Stimulated activated CD8-positive, alpha-beta memory T cell treated with anti-CD3 and anti-CD28 coated beads, Interleukin-7, amount 100 ng/mL, for 24 hours (primary cell): Measurements from ENCODE around the gene FOXK1.

ENCODE experiments used
- DNase-seq: peaks from one replicate; pipeline ENCODE4 v3.0.0-alpha.2; 2020; ENCODE audit warnings: low read depth

FOXK1 gene

DNA sequence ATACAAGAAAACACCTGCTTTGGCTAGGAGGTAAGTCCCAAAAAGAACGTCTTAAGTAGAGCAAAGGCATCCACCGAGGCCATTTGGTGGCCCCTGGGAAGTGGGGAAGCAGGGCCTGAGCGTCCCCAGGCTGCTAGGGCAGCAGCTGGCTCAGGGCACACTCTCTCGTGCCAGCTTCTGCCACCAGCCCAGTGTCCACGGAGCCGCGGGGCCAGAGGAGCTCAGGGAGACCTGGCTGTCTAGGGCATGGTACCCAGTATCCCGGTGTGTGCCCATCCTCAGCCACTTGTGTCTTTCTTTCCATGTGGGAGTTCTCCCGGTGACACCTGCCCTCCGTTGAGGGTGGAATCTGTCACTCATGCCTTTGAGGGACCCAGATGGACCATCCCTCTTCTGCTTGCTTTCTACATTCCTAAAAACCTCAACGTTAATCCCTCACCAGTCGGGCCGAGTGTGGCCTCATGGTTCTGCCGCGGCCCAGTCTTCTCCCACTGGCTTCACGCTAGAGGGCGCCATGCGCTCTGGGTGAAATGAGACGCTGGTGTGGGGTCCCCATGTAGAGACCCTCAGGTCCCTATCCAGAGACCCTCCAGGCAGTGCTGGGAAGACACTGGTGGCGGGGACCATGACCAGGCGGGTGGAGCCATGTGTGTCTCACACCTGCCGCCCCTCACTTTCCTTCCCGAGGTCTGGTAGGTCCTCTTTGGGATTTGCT is 83.8 kb downstream of the FOXK1 start:
- DNase-seq, result no peak

DNA sequence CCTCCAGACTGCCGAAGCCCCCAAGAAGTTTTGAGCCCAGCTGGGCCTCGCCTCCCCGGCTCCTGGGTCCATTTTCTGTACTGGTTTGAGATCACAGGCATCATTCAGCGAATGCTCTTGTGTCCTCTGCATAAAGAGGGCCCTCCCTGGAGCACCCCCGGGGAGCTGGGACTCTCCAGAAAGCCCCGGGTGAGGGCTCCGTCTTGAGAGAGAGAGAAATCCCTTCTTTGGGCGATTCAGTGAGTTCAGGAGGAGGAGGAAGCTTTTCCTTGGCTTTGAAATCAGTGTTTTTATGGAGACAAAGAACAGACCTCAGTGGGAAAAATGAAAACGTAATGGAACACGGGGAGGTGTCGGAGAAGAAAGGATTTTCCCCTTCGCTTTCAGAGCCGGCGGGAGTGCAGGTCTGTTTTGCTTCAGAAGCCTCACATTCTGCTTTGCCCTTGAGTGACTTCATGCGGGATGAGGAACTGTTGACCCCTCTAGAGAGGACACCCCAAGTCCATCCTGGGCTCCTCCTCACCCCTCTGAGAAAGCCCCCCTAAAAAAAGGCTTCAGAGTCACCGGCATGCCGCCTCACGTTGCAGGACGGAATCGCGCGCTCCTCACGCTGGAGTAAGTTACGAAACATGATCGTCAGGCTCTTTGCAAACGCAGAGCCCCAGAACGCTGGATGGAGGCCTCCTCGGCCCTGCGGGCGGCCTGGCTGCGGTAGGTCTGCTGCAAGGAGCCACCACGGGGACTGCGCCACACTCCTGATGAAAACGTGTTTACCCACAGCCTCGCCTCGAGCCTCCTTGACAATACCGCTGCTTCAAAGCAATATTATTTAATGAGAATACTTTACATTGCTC is 84.8 kb downstream of the FOXK1 start:
- DNase-seq, result no peak

DNA sequence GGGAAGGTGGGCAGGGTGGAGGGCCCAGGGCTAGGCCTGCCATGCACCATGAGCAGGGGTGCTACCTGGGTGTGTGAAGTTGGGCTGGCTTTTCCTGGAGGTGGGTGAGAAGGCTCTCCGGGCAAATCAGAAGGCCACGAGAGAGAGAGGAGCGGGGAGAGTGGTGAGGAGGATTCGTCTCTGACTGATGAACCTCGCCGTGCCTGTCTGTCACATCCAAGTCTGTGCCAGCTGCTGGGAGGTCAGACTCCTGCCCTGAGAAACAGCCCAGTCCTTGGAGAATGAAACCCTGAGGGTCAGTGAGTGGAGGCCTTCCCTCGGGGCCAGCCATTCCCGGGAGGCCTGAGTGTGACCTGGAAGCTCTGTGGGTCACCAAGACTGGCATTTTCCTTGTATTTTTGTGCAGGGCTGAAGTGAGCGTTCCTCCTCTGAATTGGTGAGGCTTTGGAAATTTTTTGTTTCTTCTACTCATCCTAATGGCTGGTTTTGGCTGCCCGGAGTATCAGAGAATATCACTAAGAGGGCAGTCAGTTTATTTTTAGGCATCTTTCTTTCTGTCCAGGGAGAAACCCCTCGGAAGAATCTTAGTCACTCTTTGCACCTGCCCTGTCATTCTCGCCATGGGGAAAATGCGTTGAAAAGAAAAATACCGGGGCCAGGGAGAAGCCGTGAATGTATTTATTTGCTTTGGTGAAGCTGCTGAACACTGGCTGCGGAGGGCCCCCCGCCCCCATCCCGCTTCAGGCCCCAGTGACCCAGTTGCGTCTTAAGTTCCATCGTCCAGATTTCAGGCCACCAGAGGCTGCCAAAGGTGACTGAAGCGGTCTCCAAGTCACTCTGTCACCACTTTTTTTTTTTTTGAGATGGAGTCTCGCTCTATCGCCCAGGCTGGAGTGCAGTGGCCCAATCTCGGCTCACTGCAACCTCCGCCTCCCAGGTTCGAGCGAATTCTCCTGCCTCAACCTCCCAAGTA is 86.8 kb downstream of the FOXK1 start:
- DNase-seq, result no peak

DNA sequence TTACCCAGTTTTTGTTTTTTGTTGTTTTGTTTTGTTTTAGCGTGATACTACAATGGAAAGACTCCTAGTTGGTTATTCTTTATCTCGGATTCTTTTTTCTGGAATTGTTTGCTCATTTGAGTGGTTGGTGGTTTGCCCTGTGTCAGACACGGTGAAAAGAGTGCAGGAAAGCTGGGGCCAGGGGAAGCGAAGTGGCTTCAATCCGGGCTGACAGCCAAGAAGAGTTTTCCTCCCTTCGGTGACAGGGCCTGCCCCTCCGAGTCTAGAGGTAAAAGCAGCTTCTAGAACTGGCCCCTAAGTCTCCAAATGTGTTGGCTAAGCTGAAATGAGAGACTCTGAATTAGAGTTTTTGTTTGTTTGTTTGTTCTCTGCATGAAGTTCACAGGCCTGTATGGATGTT is 87.7 kb downstream of the FOXK1 start:
- DNase-seq, result no peak

DNA sequence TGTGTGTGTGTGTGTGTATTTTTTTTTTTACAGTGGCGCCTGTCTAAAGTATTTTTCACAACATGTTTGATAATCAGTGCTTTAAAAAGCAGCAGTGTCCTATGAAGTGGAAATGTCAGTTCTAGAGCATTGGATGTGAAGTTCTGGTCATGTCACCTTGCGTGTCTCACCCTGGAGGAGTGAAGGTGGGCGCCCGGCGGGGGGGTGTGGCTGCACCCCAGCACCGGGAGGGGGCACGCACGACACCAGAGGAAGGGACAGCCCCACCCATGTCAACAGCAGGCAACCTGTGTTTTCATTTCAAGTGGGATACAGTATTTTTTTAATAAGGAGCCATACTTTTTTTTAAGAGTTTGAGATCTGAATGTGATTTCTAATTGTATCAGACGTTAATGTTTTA is 88.8 kb downstream of the FOXK1 start:
- DNase-seq, result no peak

DNA sequence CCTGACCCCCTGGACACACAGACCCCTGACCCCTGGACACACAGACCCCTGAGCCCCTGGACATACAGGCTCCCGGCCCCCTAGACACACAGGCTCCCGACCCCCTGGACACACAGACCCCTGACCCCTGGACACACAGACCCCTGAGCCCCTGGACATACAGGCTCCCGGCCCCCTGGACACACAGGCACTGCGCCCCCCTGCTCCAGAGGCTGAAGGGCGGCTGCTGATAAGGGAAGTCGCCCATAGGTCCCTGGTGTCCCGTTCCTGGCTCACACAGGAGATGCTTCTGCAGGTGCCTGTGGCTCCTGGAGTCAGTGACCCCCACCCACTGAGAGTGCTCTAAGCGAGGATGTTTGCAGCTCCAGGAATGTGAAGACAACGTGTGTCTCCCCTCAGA is 89.6 kb downstream of the FOXK1 start:
- DNase-seq, result no peak

DNA sequence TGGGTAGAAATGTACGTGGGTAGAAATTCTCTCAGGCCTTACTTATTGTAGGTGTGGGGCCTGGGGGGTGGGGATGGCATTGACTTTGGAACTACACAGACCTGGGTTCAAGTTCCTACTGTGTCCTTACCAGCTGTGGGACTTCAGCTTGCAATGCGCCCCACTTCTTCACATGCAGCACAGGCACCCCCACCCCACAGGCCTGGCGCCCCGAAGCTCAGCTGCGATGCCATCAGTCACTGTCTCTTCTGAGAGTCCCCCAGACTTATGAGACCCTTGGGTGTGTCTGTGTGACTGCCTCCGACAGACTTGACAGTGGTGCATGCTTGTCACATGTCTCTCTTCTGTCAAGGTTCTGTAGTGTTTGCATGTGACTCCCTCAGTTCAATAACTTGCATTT is 90.2 kb downstream of the FOXK1 start:
- DNase-seq, result no peak

DNA sequence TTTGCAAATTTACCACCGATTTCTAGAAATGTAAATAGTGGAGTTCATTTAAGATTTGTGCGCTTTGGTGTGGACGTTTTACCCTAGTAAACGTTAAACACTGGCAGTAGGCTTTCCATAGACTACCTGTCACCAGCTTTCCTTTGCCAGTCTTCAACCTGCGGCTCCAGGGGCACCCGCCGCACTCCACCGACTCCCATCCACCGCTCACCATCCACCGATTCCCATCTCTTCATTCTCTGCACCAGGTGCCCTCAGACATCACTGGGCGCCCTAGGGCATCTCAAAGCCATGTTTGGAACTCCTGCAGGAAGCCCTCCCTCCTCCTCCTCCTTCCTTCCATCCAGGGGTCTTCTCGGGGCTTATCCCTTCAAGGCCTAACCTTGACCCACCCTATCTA is 91.9 kb downstream of the FOXK1 start:
- no peak for DNase-seq

DNA sequence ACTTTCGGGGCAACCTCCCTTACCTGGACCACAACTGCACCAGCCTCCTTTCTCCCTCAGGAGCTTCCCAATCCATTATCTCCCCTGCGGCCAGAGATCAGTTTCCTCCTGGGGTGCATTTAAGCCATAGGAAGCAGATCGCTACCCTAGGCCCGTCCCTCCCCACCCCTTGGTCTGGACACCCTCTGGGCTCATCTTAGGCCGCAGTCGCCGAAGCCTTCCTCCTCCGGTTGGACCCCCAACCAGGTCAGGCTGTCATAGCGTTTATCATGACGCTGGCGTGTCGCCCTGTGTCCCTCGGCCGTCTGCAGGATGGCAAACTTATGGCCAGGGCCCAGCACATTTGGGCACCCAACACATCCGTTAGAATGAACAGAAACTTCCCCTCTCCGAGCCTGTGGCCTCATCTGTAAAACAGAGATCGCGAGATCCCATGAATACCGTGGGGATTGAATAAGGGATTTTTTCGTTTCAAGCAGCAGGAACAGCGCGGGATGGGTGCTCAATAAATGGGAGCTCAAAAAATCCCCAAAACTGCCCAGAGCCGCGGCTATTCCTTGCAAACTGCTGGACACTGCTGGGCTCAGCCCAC is 92.7 kb downstream of the FOXK1 start:
- no peak for DNase-seq

DNA sequence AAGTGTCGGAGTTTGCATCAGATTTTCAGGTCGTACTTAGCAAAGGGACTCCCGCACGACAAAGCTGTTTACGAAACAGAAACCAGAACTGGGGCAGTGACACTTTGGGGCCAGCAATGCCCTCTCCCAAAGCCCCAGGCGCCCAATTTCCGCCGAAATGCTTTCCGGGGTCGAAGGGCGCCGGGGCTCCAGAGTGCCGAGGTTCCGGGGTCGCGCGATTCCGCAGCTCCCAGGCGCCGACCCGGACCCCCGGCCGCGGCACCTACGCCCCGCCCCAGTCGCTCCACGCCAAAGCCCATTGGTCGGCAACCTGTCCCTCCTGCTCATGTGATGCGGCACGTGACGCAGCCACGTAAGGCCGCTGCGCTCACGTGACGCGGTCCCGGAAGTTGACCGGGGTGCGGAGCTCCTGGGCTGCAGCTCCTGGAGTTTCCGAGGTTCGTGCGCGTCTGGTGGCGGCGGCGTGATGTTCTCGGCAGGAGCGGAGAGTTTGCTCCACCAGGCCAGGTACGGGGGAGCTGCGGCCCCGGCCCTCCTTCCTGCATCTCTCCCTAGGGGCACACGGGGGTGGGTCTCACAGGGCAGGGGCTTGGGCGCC is 93.3 kb downstream of the FOXK1 start, which contains the start of gene AP5Z1:
Gene AP5Z1 (plus strand): TSS at position 374 of the 598 bp plus-strand sequence. CDS start 93 bp downstream, at position 467.
- DNase-seq, result peak; percentile 92

DNA sequence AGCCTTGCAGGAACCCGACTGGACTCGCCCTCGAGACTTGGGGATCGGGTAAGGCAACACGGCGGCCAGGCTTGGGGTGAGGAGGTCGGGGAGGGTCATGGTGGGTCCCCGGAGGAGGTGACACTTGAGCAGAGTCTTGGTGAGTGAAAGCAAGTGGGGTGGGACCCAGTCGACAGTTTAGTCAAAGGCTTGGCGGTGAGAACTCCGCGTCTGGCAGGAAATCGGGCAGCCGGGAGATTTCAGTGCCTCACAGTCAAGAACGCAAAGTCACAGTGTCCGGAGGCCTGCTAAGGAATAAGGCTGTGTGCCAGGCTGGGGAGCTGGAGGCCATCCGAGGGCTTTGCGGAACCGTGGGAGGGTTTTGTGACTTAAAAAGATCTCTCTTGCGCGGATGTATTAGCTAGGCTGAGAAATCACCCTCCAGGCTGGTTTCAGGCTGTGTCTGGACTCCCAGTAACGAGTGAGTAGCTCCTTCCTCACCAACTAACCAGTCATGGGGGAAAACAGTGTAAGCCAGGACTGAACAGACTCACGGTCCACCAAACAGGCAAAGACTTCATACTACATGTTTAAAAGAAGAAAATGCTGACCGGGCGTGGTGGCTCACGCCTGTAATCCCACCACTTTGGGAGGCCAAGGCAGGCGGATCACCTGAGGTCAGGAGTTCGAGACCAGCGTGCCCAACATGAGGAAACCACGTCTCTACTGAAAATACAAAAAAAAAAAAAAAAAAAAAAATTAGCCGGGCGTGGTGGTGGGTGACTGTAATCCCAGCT is 93.9 kb downstream of the FOXK1 start:
- no peak for DNase-seq

DNA sequence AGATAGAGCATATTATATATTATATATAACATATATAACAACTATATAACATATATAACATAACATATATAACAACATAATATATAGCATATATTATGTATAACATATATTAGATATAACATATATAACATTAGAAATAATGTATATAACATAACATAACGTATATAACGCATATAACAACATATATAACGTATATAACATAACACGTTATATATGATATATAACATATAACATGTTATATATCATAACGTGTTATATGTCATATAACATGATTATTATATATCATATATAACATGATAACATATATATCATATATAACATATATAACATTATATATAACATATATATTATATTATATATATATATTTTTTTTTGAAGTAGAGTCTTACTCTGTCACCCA is 97.0 kb downstream of the FOXK1 start:
- DNase-seq, result no peak

DNA sequence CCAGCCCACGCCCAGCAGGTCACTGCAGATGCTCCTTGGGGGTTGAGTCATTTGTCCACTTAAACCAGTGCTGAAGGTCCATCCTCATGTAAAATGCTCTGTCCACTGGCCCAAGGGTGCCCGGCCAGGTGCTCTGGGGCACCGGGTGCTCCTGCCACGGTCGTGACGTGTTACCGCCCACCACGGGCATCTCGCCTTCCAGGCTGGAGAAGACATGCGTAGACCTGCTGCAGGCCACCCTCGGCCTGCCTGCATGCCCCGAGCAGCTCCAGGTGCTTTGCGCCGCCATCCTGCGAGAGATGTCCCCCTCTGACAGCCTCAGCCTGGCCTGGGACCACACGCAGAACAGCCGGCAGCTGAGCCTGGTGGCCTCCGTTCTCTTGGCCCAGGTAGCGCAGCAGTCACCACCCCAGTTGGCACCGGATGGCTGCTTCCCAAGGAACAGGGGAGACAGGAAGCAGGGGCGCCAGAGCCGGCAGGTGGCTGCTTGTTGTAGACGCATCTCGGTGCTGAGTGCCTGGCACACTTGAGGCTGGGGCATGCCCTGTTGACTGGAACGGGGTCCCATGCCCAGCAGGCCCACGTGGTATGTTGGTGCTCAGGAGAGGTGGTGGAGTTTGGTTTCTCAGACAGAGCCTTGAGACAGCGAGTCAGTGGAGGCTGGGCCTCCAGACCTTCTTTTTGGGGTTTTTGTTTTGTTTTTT is 99.4 kb downstream of the FOXK1 start:
- DNase-seq, result no peak

DNA sequence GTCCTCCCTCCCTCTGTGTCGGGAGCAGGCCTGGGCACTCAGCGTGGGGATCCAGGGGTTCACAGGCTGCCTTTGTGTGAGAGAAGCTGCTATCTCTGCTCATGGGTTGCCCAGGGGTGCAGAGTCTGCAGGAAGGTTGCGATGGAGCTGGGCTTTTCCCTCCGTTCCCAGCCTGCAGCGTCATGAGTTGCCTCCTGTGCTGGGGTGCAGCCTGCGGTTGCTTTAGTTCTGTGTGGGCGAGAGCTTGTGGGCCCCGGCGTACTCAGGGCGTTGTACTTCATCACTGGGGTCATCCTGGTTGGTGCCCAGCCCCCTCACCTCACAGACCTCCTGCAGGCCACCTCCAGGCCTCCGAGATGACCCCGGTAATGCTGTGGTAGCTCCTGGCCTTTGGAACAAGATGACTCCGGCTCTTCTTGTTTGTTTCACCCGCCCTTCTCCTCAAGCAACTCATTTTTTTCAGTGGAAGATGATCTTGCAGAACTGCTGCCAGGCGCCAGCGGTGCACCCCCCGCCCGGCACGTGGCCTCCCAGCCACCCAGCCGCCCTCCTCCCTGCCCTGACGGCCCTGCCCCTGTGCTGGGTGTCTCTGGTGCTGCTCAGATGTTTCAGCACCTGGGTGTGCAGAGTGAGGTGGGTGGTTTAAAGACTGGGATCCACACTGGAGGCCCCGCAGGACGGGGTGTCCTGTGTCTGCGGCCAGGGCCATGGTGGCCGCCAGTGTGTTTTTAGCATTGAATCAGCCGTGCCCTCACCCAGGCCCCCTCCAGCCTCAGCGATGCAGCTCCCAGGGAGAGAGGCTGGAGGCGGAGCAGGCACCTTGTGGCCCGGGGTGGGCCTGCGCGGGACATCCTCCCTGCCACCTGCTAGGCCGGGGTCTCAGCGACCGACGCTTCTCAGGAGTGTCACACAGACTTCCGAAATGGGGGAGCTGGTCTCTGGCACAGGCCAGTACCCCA is 100.5 kb downstream of the FOXK1 start:
- DNase-seq, result no peak

DNA sequence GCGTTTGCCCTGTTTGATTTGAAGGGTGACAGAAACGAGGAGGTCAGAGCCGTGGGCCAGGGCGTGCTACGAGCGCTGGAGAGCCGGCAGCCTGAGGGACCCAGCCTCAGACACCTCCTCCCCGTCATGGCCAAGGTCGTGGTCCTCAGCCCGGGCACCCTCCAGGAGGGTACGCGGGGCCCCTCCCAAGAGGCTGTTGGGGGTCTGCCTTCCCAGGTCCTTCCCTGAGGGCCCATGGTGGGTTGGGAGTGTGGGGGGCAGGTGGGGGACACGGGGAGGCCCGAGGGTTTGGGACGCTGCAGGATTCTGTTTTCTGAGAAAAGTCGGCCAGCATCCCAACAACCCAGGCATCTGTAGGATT is 101.2 kb downstream of the FOXK1 start:
- DNase-seq, result no peak

DNA sequence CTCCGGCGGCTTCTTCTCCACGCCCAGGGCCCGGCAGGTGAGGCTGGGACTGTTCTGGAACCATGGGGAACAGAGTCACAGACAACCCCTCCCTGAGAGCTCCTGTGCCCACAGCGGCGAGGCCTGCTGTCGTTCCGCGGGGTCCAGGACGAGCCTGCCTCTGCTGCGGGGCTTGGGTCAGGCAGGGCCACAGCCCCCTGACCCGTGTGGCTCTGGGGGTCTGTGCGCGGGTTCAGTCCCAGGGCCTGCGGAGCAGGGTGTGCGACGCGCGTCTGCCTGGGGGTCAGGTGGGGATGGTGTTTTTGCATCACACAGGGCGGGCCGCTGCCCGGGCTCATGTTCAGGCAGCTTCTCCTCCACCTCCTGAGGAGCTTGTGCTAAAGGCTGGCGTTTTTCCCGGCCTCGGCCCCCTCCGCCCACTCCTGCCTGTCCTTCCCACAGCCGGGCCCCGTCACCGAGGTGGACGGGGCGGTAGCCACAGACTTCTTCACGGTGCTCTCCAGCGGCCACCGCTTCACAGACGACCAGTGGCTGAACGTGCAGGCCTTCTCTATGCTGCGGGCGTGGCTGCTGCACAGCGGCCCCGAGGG is 101.8 kb downstream of the FOXK1 start:
- DNase-seq, result no peak

DNA sequence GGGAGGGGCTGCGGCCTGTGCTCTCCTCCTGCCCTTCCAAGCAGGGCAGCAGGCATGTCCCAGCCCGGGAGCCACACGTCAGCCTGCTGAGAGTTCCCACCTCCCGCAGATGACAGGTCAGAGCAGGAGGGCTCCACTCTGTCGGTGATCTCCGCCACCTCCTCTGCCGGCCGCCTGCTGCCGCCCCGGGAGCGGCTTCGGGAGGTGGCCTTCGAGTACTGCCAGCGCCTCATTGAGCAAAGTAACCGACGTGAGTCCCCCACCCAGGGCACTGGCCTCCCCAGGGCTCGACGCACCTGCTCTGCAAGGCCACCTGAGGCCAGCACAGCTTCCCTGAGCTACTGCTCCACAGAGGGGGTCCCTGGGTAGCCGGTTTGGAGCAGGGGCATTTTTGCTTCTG is 102.7 kb downstream of the FOXK1 start:
- no peak for DNase-seq

DNA sequence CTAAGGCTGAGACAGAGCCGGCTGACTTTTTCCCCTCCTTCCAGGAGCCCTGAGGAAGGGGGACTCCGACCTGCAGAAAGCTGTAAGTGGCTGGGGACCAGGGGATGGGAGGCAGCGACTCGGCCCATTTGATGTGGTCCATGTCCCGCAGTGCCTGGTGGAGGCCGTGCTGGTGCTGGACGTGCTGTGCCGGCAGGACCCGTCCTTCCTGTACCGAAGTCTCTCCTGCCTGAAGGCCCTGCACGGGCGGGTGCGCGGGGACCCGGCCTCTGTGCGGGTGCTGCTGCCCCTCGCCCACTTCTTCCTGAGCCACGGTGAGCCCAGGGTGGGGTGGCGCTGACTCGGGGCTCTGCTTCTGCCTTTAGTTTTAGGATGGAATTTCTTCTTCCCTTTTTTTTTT is 103.3 kb downstream of the FOXK1 start:
- DNase-seq, result no peak

DNA sequence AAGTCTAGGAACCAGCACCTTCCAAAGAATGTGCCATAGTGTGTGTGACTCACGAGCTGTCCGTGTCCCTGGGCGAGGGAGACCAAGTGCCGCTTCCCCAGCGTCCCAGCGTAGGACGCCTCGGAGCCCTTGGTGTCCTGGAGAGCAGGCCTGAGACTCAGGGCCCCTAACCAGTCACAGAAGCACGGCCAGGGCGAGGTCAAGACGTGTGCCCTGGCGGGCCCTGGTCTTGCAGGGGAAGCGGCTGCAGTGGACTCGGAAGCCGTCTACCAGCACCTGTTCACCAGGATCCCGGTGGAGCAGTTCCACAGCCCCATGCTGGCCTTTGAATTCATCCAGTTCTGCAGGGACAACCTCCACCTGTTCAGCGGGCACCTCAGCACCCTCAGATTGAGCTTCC is 103.9 kb downstream of the FOXK1 start:
- no peak for DNase-seq
